Measurements from ENCODE around the gene ADAMTSL1. TPM values are rescaled to one million over a fixed set of nuclear protein-coding genes. Genes with fewer than 3 reads are reported as not detected.

The ADAMTSL1 gene
- total and polyA plus RNA-seq, 2 of the 8 experiments (the other 6 are each of a cell fraction or from before 2014, with no cell fraction given), result 0.84 to 1.1 TPM

DNA sequence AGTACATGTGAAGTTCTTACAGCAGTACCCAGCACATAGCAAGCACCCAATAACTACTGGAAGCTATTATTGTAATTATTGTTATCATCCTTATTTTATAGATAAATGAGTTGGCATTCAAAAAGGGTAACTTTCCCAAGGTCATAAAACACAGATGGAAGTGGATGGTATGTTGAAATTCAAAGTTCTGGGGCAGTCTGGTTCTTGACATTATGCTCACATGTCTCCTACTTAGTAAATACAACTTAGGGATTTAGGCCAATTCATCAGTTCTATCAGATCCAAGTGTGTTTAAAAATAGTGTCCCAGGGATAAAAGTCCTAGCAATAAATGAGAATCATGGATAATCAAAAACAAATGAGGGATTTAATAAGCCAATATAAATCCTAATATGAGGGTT is 265.2 kb downstream of the ADAMTSL1 start (continued):
- no peak for TF ChIP-seq POU5F1 (IDR thresholded peaks at IDR 0.05; ENCODE audit: low read depth, low read length)

Measured in H1 (cell line).